GM23248 (cell line): ENCODE data around the gene CNKSR3. TPM values are rescaled to one million over a fixed set of nuclear protein-coding genes. Genes with fewer than 3 reads are reported as not detected.

Experiments
- DNase-seq: peaks from one replicate; pipeline ENCODE4 v3.0.0-alpha.2; 2015
- H2AFZ ChIP-seq: fragments of 200-600 bp; sonication (generic); 2 replicates; pipeline ENCODE4 v1.6.1; 2016; ENCODE audit warnings: antibody characterized with exemption
- H3F3A ChIP-seq: fragments of 200-600 bp; sonication (generic); 2 replicates; pipeline ENCODE4 v1.6.1; 2016; ENCODE audit warnings: mild to moderate bottlenecking, antibody characterized with exemption, mixed run types; ENCODE audit not compliant: insufficient read depth
- H3K27ac ChIP-seq: fragments of 200-600 bp; sonication (generic); 2 replicates; pipeline ENCODE4 v1.5.1; 2016; ENCODE audit warnings: mild to moderate bottlenecking
- H3K27me3 ChIP-seq: fragments of 200-600 bp; sonication (generic); replicated peaks from 2 replicates; pipeline ENCODE4 v1.6.1; 2016; ENCODE audit warnings: mild to moderate bottlenecking; ENCODE audit not compliant: insufficient read depth
- H3K36me3 ChIP-seq: fragments of 200-600 bp; sonication (generic); 2 replicates; pipeline ENCODE4 v1.6.1; 2016; ENCODE audit warnings: low read depth, mild to moderate bottlenecking
- H3K4me1 ChIP-seq: fragments of 200-600 bp; sonication (generic); 2 replicates; pipeline ENCODE4 v1.6.1; 2016; ENCODE audit warnings: mild to moderate bottlenecking; ENCODE audit not compliant: insufficient read depth
- H3K4me2 ChIP-seq: fragments of 200-600 bp; sonication (generic); one replicate; pipeline ENCODE4 v1.6.1; 2016; ENCODE audit warnings: mild to moderate bottlenecking; ENCODE audit not compliant: unreplicated experiment
- H3K4me3 ChIP-seq: fragments of 200-600 bp; sonication (generic); 2 replicates; pipeline ENCODE4 v1.5.1; 2016; ENCODE audit warnings: mild to moderate bottlenecking
- H3K79me2 ChIP-seq: fragments of 200-600 bp; sonication (generic); 2 replicates; pipeline ENCODE4 v1.6.1; 2016; ENCODE audit warnings: mild to moderate bottlenecking; ENCODE audit not compliant: insufficient read depth
- H3K9ac ChIP-seq: fragments of 200-600 bp; sonication (generic); 2 replicates; pipeline ENCODE4 v1.6.1; 2016; ENCODE audit warnings: mild to moderate bottlenecking
- H3K9me2 ChIP-seq: fragments of 200-600 bp; sonication (generic); 2 replicates; pipeline ENCODE4 v1.6.1; 2016; ENCODE audit warnings: mixed run types, mild to moderate bottlenecking, moderate library complexity; ENCODE audit not compliant: insufficient read depth
- H3K9me3 ChIP-seq: fragments of 200-600 bp; sonication (generic); one replicate; pipeline ENCODE4 v1.6.1; 2017; ENCODE audit warnings: low read depth
- H4K20me1 ChIP-seq: fragments of 200-600 bp; sonication (generic); 2 replicates; pipeline ENCODE4 v1.6.0; 2016; ENCODE audit not compliant: insufficient read depth
- EZH2 ChIP-seq: fragments of 200-600 bp; sonication (generic); IDR thresholded peaks from 2 replicates; pipeline ENCODE4 v1.6.1; 2018; ENCODE audit warnings: antibody characterized with exemption, mild to moderate bottlenecking; ENCODE audit not compliant: insufficient read depth, poor library complexity, severe bottlenecking
- EZH2phosphoT487 ChIP-seq: fragments of 200-600 bp; sonication (generic); IDR thresholded peaks from 2 replicates; pipeline ENCODE4 v1.6.1; 2018; ENCODE audit warnings: antibody characterized with exemption, moderate library complexity, mild to moderate bottlenecking, low read depth; ENCODE audit not compliant: insufficient read depth
- WGBS, 2 experiments: methylation state at CpG; one replicate each; pipeline ENCODE4 v1.1.6; 2015 to 2017; ENCODE audit warnings: low lambda C conversion rate in 2 of 2, low coverage in 1 of 2; ENCODE audit errors: missing lambda C conversion rate in 2 of 2; 5-methylcytosine and 5-hydroxymethylcytosine counted together
- in situ Hi-C: fragments of 300-500 bp; cut with MboI; formaldehyde crosslinking; loops from 2 replicates; pipeline ENCODE4 v1.15.0; 2020
- polyA plus RNA-seq: library from polyadenylated mRNA; unstranded; fragments of >200 nt; fragmentation: Nextera tagmentation; extraction: Ambion mirVana; gene quantifications from 2 replicates; pipeline ENCODE4 v1.2.1, GENCODE V29; 2016
- total RNA-seq: library from RNA; depleted of rRNA; stranded (reverse); fragments of >200 nt; shearing (Covaris generic); gene quantifications from 2 replicates; pipeline ENCODE4 v1.2.3, GENCODE V29; 2014

CNKSR3 gene
- total and polyA plus RNA-seq, 2 experiments from 2014 or later: 1.7 to 1.9 TPM

GRCh38 chr6:154427446-154427845 lies 83.0 kb downstream of the CNKSR3 start:
- Histone ChIP-seq H2AFZ (no peak overlapping the region), H3K9ac (no peak overlapping the region), H3K4me1 (peaks cover 12% of the 10 kb centered on the region), H3K36me3 (no peaks in the 10 kb centered on the region), H3K27me3 (no peaks in the 10 kb centered on the region), H3K9me2 (no peaks in the 10 kb centered on the region), H3K4me3 (no peak overlapping the region), H3K9me3 (no peaks in the 10 kb centered on the region), H3F3A (no peaks in the 10 kb centered on the region; the same call in 1 of the 2 replicates), H4K20me1 (no peaks in the 10 kb centered on the region), H3K79me2 (no peaks in the 10 kb centered on the region), H3K27ac (no peak overlapping the region), H3K4me2 (no peak overlapping the region)
- TF ChIP-seq EZH2phosphoT487: no peak
- no peak for TF ChIP-seq EZH2
- no peak for DNase-seq
- in situ Hi-C loops: no loop called here

DNA sequence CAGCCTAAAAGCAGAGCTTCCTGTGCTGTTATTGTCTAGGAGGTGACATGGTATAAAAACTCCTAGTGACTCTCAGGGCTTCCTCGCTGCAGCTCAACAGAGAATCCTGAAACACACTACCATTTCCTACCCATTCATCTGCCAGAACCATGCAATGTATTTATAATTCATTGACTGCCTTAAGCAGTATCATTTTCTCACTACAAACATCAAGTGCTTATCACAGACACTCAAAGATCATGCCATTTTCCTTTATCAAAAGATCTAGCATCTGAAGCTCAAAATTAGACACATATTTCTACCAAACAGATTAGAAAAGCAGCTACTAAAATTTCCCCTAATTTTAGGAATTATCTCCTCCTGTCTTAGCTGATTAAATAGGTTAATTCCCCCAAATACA lies 83.5 kb downstream of the CNKSR3 start:
- no peaks in the 10 kb centered on the region for H3K36me3 ChIP-seq
- 100% methylated on average over 1 of the region's 1 CpG for WGBS, 2 experiments
- TF ChIP-seq EZH2: no peak
- TF ChIP-seq EZH2phosphoT487: no peak
- no peaks in the 10 kb centered on the region for H3K9me2 ChIP-seq
- no peaks in the 10 kb centered on the region for H3K79me2 ChIP-seq
- H2AFZ ChIP-seq: no peak overlapping the region
- H3K9me3 ChIP-seq: no peaks in the 10 kb centered on the region
- H3F3A ChIP-seq: no peaks in the 10 kb centered on the region
- no peak overlapping the region for H3K27ac ChIP-seq
- no peak overlapping the region for H3K4me3 ChIP-seq
- in situ Hi-C loops: no loop called here
- H3K27me3 ChIP-seq: no peaks in the 10 kb centered on the region
- no peak overlapping the region for H3K4me2 ChIP-seq
- peaks cover 12% of the 10 kb centered on the region for H3K4me1 ChIP-seq
- H3K9ac ChIP-seq: no peak overlapping the region
- no peak for DNase-seq
- no peaks in the 10 kb centered on the region for H4K20me1 ChIP-seq

DNA sequence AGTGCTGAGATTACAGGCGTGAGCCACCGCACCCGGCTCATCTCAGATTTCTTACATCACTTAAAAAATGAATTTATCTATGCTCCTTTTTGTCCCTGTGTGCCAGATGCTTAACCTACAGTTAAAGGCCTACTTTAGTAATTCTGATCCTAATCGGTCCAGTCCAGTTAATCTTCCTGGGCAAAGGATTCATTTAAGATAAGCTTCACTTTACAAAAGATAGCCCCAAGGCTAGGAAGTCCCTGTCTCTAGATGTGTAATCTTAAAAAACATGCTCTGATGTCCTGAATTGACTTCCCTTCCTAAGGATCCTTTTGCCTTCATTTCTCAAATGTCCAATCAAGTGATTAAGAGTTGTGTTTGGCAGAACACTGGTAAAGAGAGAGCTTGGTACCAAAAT lies 85.5 kb downstream of the CNKSR3 start:
- no peak overlapping the region for H3K9ac ChIP-seq
- peaks cover 12% of the 10 kb centered on the region for H3K4me1 ChIP-seq
- no peak overlapping the region for H3K27ac ChIP-seq
- no peak overlapping the region for H2AFZ ChIP-seq
- TF ChIP-seq EZH2 (no peak), EZH2phosphoT487 (no peak)
- H3F3A ChIP-seq: no peaks in the 10 kb centered on the region
- H4K20me1 ChIP-seq: no peaks in the 10 kb centered on the region
- no peak for DNase-seq
- H3K36me3 ChIP-seq: no peaks in the 10 kb centered on the region
- 97 to 98% methylated on average over 4 of the region's 4 CpGs for WGBS, 2 experiments
- no peak overlapping the region for H3K4me3 ChIP-seq
- H3K9me2 ChIP-seq: no peaks in the 10 kb centered on the region
- no peaks in the 10 kb centered on the region for H3K27me3 ChIP-seq
- no peak overlapping the region for H3K4me2 ChIP-seq
- H3K79me2 ChIP-seq: no peaks in the 10 kb centered on the region
- in situ Hi-C loops: no loop called here
- no peaks in the 10 kb centered on the region for H3K9me3 ChIP-seq

GRCh38 chr6:154414021-154414813 lies 96.3 kb downstream of the CNKSR3 start:
- no peak overlapping the region for H3K27ac ChIP-seq
- H3K4me2 ChIP-seq: peak overlapping the region; percentile 18
- H3K36me3 ChIP-seq: no peaks in the 10 kb centered on the region
- peaks cover 22% of the 10 kb centered on the region for H3F3A ChIP-seq
- H3K27me3 ChIP-seq: no peaks in the 10 kb centered on the region
- no peak overlapping the region for H3K4me3 ChIP-seq
- TF ChIP-seq EZH2phosphoT487 (no peak), EZH2 (no peak)
- DNase-seq: peak; percentile 67
- peaks cover 37% of the 10 kb centered on the region for H3K4me1 ChIP-seq
- no peaks in the 10 kb centered on the region for H3K9me2 ChIP-seq
- in situ Hi-C loops: no loop called here
- H3K9me3 ChIP-seq: no peaks in the 10 kb centered on the region
- 81 to 84% methylated on average over 8 of the region's 8 CpGs for WGBS, 2 experiments
- H2AFZ ChIP-seq: no peak overlapping the region
- H4K20me1 ChIP-seq: no peaks in the 10 kb centered on the region
- H3K9ac ChIP-seq: no peak overlapping the region
- no peaks in the 10 kb centered on the region for H3K79me2 ChIP-seq
